ENCODE results near the gene FAM114A2.

FAM114A2 gene

DNA sequence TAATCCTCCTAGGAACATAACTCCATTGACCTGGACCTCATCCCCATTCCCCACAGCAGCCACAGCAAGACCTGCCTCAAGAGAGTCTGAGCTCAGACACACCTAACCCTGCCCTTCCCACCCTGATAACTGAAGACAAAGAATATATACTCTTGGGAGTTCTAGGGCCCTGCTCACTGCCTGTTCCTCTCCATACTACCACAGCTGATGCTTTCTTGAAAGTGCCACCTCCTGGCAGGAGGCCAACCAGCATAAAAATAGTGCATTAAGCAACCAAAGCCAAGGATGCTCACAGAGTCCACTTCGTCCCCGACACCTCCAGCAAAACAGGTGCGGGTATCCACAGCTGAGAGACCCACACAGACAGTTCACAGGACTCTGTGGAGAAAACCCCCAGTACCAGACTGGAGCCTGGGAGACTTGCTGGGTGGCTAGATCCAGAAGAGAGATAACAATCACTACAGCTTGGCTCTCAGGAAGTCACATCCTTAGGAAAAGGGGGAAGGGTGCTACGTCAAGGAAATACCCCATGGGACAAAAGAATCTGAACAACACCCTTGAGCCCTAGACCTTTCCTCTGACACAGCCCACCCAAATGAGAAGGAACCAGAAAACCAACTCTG, 23.5 kb downstream of the FAM114A2 start:
- H3K36me3 ChIP-seq (ENCODE audit: control insufficient read depth, insufficient read depth, low read length), result no peaks in the 10 kb centered on the region
- H3K9ac ChIP-seq (ENCODE audit: low read length), result no peak overlapping the region
- H3K9me3 ChIP-seq (ENCODE audit: control insufficient read depth, insufficient read depth, low read depth, low read length), result no peaks in the 10 kb centered on the region
- no peaks in the 10 kb centered on the region; the same call in 1 of the 2 replicates for H3K4me1 ChIP-seq (ENCODE audit: control insufficient read depth, insufficient read depth, low read length)
- no peak overlapping the region for H3K4me3 ChIP-seq (ENCODE audit: low read depth, low read length)
- H3K27me3 ChIP-seq (ENCODE audit: control insufficient read depth, insufficient read depth, low read length), result no peaks in the 10 kb centered on the region
- H3K27ac ChIP-seq (ENCODE audit: low read depth, low read length), result no peak overlapping the region

DNA sequence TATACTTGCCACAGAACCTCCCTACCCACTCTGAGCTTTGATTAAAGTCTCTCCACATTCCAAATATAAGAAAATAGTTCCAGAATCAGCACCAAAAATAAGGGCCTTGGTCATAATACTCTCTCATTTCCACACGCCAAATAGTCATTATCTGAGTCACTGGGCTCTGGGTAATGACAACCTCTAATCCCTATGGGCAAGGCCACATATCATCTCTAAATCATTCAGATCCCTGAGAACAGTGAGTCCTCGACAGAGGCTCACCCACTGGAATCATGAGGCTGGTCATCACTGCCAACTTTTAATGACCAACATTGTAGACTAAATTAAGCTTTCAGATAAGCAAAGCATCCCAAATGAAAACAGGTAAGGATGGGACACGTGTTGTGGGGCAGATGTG, 28.1 kb downstream of the FAM114A2 start:
- Histone ChIP-seq H3K4me3 (ENCODE audit: low read depth, low read length) (no peak overlapping the region), H3K9me3 (ENCODE audit: control insufficient read depth, insufficient read depth, low read depth, low read length) (no peaks in the 10 kb centered on the region), H3K4me1 (ENCODE audit: control insufficient read depth, insufficient read depth, low read length) (no peaks in the 10 kb centered on the region; the same call in 1 of the 2 replicates), H3K27ac (ENCODE audit: low read depth, low read length) (no peak overlapping the region), H3K36me3 (ENCODE audit: control insufficient read depth, insufficient read depth, low read length) (no peaks in the 10 kb centered on the region), H3K9ac (ENCODE audit: low read length) (no peak overlapping the region), H3K27me3 (ENCODE audit: control insufficient read depth, insufficient read depth, low read length) (no peaks in the 10 kb centered on the region)

DNA sequence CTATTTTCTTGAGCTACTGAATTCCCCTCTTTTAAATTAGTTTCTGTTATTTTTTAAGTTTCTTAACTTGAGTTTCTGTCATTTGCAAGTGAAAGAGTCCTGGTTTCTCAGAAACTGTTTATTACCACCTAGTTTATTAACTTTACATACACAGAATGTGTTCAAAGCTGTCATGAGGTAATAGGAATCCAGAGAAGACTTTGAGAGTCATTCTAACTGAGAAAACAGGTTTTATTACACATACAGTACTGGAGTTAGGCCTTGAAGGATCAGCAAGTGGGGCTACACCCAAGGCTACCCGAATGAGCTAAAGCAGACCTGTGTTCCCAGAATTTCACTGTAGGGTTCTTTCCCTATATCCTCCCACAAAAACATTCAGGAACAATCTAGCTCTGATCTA, 33.1 kb downstream of the FAM114A2 start:
- no peaks in the 10 kb centered on the region for H3K36me3 ChIP-seq (ENCODE audit: control insufficient read depth, insufficient read depth, low read length)
- no peak overlapping the region for H3K4me3 ChIP-seq (ENCODE audit: low read depth, low read length)
- no peak overlapping the region for H3K27ac ChIP-seq (ENCODE audit: low read depth, low read length)
- no peak overlapping the region for H3K9ac ChIP-seq (ENCODE audit: low read length)
- no peaks in the 10 kb centered on the region for H3K27me3 ChIP-seq (ENCODE audit: control insufficient read depth, insufficient read depth, low read length)
- no peaks in the 10 kb centered on the region for H3K4me1 ChIP-seq (ENCODE audit: control insufficient read depth, insufficient read depth, low read length)
- H3K9me3 ChIP-seq (ENCODE audit: control insufficient read depth, insufficient read depth, low read depth, low read length), result no peaks in the 10 kb centered on the region

DNA sequence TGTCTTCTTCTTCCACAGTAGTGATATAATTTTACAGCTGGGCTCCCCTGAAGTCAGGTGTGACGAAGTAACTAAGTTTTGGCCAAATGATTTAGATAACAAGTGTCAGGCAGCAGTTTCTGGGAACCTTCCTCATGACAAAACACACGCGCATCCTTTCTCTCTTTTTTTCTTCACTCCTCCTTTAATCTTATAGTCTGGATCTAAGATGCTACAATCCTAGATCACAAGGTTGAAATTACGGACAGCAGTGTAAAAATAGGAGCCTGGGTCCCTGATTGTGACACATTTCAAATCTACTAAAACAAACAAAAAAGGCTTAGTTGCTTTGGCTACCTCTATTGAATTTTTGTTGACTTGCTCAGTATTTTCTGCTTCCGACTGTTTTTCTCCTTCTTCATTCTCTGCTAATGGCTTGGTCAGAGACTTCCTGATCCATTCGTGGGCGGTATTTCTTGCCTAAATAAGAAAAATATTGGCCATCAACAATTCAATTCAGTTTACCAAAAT, 36.1 kb downstream of the FAM114A2 start:
- Histone ChIP-seq H3K9ac (ENCODE audit: low read length) (no peak overlapping the region), H3K9me3 (ENCODE audit: control insufficient read depth, insufficient read depth, low read depth, low read length) (no peaks in the 10 kb centered on the region), H3K36me3 (ENCODE audit: control insufficient read depth, insufficient read depth, low read length) (no peaks in the 10 kb centered on the region), H3K4me3 (ENCODE audit: low read depth, low read length) (no peak overlapping the region), H3K4me1 (ENCODE audit: control insufficient read depth, insufficient read depth, low read length) (no peaks in the 10 kb centered on the region), H3K27ac (ENCODE audit: low read depth, low read length) (no peak overlapping the region), H3K27me3 (ENCODE audit: control insufficient read depth, insufficient read depth, low read length) (no peaks in the 10 kb centered on the region)

GRCh38 chr5:154002093-154002492, 36.6 kb downstream of the FAM114A2 start:
- Histone ChIP-seq H3K4me1 (ENCODE audit: control insufficient read depth, insufficient read depth, low read length) (no peaks in the 10 kb centered on the region), H3K27ac (ENCODE audit: low read depth, low read length) (no peak overlapping the region), H3K4me3 (ENCODE audit: low read depth, low read length) (no peak overlapping the region), H3K27me3 (ENCODE audit: control insufficient read depth, insufficient read depth, low read length) (no peaks in the 10 kb centered on the region), H3K9me3 (ENCODE audit: control insufficient read depth, insufficient read depth, low read depth, low read length) (no peaks in the 10 kb centered on the region), H3K9ac (ENCODE audit: low read length) (no peak overlapping the region), H3K36me3 (ENCODE audit: control insufficient read depth, insufficient read depth, low read length) (no peaks in the 10 kb centered on the region)

DNA sequence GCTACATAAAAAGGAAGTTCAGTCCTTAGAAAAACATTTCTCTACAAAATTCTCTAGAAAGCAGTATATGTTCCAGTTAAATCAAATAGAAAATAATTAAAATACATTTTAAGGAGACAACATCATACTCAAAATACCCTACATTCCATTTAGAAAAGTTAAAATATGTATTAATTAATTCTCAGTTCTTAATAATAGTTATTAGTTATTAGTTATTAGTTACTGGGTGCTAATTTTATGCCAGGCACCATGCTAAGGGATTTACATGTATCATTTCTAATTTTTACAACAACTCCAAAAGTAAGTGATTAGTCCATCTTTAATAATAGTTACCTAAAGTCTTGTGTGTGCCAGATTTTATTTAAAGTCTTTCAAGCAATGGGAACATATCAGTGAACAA, 38.0 kb downstream of the FAM114A2 start:
- Histone ChIP-seq H3K9ac (ENCODE audit: low read length) (no peak overlapping the region), H3K4me1 (ENCODE audit: control insufficient read depth, insufficient read depth, low read length) (no peaks in the 10 kb centered on the region), H3K4me3 (ENCODE audit: low read depth, low read length) (no peak overlapping the region), H3K27me3 (ENCODE audit: control insufficient read depth, insufficient read depth, low read length) (no peaks in the 10 kb centered on the region), H3K36me3 (ENCODE audit: control insufficient read depth, insufficient read depth, low read length) (no peaks in the 10 kb centered on the region), H3K9me3 (ENCODE audit: control insufficient read depth, insufficient read depth, low read depth, low read length) (no peaks in the 10 kb centered on the region), H3K27ac (ENCODE audit: low read depth, low read length) (no peak overlapping the region)

DNA sequence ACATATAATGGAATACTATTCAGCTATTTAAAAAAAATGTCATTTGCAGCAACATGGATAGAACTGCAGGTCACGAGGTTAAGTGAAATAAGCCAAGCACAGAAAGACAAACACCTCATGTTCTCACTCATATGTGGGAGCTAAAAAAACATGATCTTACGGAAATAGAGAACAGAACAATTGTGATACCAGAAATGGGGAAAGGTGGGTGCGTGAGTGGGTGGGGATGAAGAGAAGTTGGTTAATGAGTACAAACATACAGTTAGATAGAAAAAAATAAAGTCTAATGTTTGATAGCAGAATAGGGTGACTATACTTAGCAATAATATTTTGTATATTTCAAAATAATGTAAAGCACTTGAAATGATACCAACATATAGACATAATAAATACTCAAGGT, 38.7 kb downstream of the FAM114A2 start:
- H3K9me3 ChIP-seq (ENCODE audit: control insufficient read depth, insufficient read depth, low read depth, low read length), result no peaks in the 10 kb centered on the region
- H3K4me1 ChIP-seq (ENCODE audit: control insufficient read depth, insufficient read depth, low read length), result no peaks in the 10 kb centered on the region
- H3K27me3 ChIP-seq (ENCODE audit: control insufficient read depth, insufficient read depth, low read length), result no peaks in the 10 kb centered on the region
- no peak overlapping the region for H3K4me3 ChIP-seq (ENCODE audit: low read depth, low read length)
- no peak overlapping the region for H3K9ac ChIP-seq (ENCODE audit: low read length)
- no peaks in the 10 kb centered on the region for H3K36me3 ChIP-seq (ENCODE audit: control insufficient read depth, insufficient read depth, low read length)
- H3K27ac ChIP-seq (ENCODE audit: low read depth, low read length), result no peak overlapping the region

- H3K27me3 ChIP-seq (ENCODE audit: control insufficient read depth, insufficient read depth, low read length), result no peaks in the 10 kb centered on the region
- H3K9ac ChIP-seq (ENCODE audit: low read length), result no peak overlapping the region
- H3K36me3 ChIP-seq (ENCODE audit: control insufficient read depth, insufficient read depth, low read length), result no peaks in the 10 kb centered on the region
- H3K4me1 ChIP-seq (ENCODE audit: control insufficient read depth, insufficient read depth, low read length), result no peaks in the 10 kb centered on the region
- no peak overlapping the region for H3K4me3 ChIP-seq (ENCODE audit: low read depth, low read length)
- H3K9me3 ChIP-seq (ENCODE audit: control insufficient read depth, insufficient read depth, low read depth, low read length), result no peaks in the 10 kb centered on the region
- no peak overlapping the region for H3K27ac ChIP-seq (ENCODE audit: low read depth, low read length)
Measured at GRCh38 chr5:153998768-153999167, 39.9 kb downstream of the FAM114A2 start.

- no peak overlapping the region for H3K27ac ChIP-seq (ENCODE audit: low read depth, low read length)
- H3K27me3 ChIP-seq (ENCODE audit: control insufficient read depth, insufficient read depth, low read length), result no peaks in the 10 kb centered on the region
- no peak overlapping the region for H3K9ac ChIP-seq (ENCODE audit: low read length)
- no peaks in the 10 kb centered on the region for H3K9me3 ChIP-seq (ENCODE audit: control insufficient read depth, insufficient read depth, low read depth, low read length)
- H3K36me3 ChIP-seq (ENCODE audit: control insufficient read depth, insufficient read depth, low read length), result no peaks in the 10 kb centered on the region
- no peaks in the 10 kb centered on the region for H3K4me1 ChIP-seq (ENCODE audit: control insufficient read depth, insufficient read depth, low read length)
- no peak overlapping the region for H3K4me3 ChIP-seq (ENCODE audit: low read depth, low read length)
Measured at GRCh38 chr5:153998010-153998409, 40.7 kb downstream of the FAM114A2 start.

- no peaks in the 10 kb centered on the region for H3K36me3 ChIP-seq (ENCODE audit: control insufficient read depth, insufficient read depth, low read length)
- H3K4me1 ChIP-seq (ENCODE audit: control insufficient read depth, insufficient read depth, low read length), result no peaks in the 10 kb centered on the region
- H3K9me3 ChIP-seq (ENCODE audit: control insufficient read depth, insufficient read depth, low read depth, low read length), result no peaks in the 10 kb centered on the region
- no peaks in the 10 kb centered on the region for H3K27me3 ChIP-seq (ENCODE audit: control insufficient read depth, insufficient read depth, low read length)
- no peak overlapping the region for H3K9ac ChIP-seq (ENCODE audit: low read length)
- no peak overlapping the region for H3K27ac ChIP-seq (ENCODE audit: low read depth, low read length)
- no peak overlapping the region for H3K4me3 ChIP-seq (ENCODE audit: low read depth, low read length)
Measured at GRCh38 chr5:153991168-153991567, 47.5 kb downstream of the FAM114A2 start.

DNA sequence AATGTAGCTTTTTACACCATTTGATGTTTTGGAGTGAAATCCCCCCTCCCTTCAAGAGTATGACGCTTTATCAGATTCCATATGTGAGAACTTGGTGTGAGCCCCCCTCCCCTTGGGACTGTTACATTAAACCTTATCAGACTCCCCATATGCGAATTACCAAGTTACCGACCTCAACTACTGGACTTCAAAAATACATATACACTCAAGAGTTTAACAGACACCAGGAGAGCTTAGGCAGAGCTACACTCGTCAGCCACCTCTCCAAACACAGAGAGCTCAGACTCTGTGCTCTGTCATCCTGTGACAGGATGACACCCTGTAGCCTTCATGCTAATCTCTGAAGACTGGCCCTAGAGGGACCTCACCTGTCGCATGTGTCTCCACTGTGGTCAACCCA, 50.2 kb downstream of the FAM114A2 start:
- H3K4me1 ChIP-seq (ENCODE audit: control insufficient read depth, insufficient read depth, low read length), result no peaks in the 10 kb centered on the region
- no peak overlapping the region for H3K27ac ChIP-seq (ENCODE audit: low read depth, low read length)
- no peak overlapping the region for H3K9ac ChIP-seq (ENCODE audit: low read length)
- no peak overlapping the region for H3K4me3 ChIP-seq (ENCODE audit: low read depth, low read length)
- no peaks in the 10 kb centered on the region for H3K27me3 ChIP-seq (ENCODE audit: control insufficient read depth, insufficient read depth, low read length)
- no peaks in the 10 kb centered on the region for H3K9me3 ChIP-seq (ENCODE audit: control insufficient read depth, insufficient read depth, low read depth, low read length)
- no peaks in the 10 kb centered on the region for H3K36me3 ChIP-seq (ENCODE audit: control insufficient read depth, insufficient read depth, low read length)

Data from HUES6 (cell line).